ENCODE data around the gene TDRD9.

GRCh38 chr14:104005489-104005888, 77.2 kb downstream of the TDRD9 start:
- TF ChIP-seq CTCF (IDR thresholded peaks at IDR 0.05) (no peak), ZFX (IDR thresholded peaks at IDR 0.05; ENCODE audit: borderline replicate concordance) (no peak)
